ENCODE results near the gene WDFY4. TPM values are rescaled to one million over a fixed set of nuclear protein-coding genes. Genes with fewer than 3 reads are reported as not detected.

WDFY4 gene
- total and polyA plus RNA-seq, 5 donors, result 0.57 to 4.4 (median 2.4) TPM

DNA sequence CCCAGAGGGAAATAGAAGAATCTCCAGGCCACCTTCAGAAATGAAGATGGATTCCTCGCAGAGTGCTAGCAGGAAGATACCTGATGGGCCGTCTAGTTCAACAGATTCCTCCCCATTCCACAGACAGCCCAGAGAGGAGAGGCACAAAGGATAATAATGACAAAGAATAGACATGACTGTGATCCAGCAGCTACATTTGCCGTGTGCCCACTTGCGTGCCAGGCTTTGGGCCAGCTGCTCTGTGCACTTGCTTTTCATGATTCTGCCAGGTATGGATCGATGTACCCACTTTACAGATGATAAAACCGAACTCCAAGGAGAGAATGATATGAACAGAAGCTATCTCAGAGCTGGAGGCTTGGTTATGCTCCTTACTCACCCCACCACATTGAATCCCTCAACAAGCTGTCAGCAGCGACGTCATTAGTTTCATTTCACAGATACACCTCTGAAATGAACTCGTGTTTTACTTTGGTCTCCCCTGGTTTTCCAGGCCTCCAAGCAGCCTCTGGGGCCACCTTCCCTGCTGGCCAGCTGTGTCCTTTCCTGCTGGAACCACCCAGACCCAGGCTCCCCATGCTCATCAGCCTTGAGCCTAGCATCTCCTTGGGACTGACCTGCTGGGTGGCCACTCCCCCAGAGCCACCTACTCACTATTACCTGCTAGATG, 11.9 kb upstream of the WDFY4 start:
- DNase-seq (no peak), ATAC-seq (no peak)
- intact Hi-C loops (cut with DNase I), result no loop called here
- Histone ChIP-seq H3K27ac (ENCODE audit: low read length) (no peak overlapping the region), H3K9me3 (ENCODE audit: control insufficient read depth, low read length) (no peaks in the 10 kb centered on the region), H3K4me1 (ENCODE audit: control insufficient read depth, insufficient read depth, low read length) (no peaks in the 10 kb centered on the region), H3K4me3 (ENCODE audit: low read length) (no peak overlapping the region), H3K27me3 (ENCODE audit: control insufficient read depth, insufficient read depth) (no peaks in the 10 kb centered on the region)
- 84% methylated on average over 9 of the region's 9 CpGs for WGBS

- H3K27me3 ChIP-seq (ENCODE audit: control insufficient read depth, insufficient read depth), result no peaks in the 10 kb centered on the region
- intact Hi-C loops (cut with DNase I), result no loop called here
- H3K9me3 ChIP-seq (ENCODE audit: control insufficient read depth, low read length), result no peaks in the 10 kb centered on the region
- 81% methylated on average over 2 of the region's 2 CpGs for WGBS
- no peak overlapping the region for H3K27ac ChIP-seq (ENCODE audit: low read length)
- DNase-seq (no peak), ATAC-seq (no peak)
- H3K4me1 ChIP-seq (ENCODE audit: control insufficient read depth, insufficient read depth, low read length), result no peaks in the 10 kb centered on the region
- H3K4me3 ChIP-seq (ENCODE audit: low read length), result no peak overlapping the region
These were observed 7.0 kb upstream of the WDFY4 start for GRCh38 chr10:48677625-48678024.

GRCh38 chr10:48678041-48678440, 6.6 kb upstream of the WDFY4 start:
- intact Hi-C loops (cut with DNase I), result no loop called here

DNA sequence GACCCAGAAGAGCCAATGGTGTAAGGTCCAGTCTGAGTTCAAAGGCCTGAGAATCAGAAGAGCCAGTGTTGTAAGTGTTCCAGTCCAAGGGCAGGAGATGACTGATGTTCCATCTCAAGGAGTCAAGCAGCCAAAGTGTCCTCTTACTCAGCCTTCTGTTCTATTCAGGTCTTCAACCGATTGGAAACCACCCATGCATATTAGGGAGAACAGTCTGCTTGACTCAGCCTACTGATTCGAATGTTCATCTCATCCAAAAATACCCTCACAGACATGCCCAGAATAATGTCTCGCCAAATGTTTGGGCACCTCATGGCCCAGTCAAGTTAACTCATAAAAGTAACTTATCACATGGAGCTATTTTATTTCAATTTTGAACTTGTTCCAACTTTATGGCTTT, 2.9 kb upstream of the WDFY4 start:
- ATAC-seq (no peak), DNase-seq (no peak)
- Histone ChIP-seq H3K27me3 (ENCODE audit: control insufficient read depth, insufficient read depth) (no peaks in the 10 kb centered on the region), H3K27ac (ENCODE audit: low read length) (no peak overlapping the region), H3K4me3 (ENCODE audit: low read length) (no peak overlapping the region), H3K9me3 (ENCODE audit: control insufficient read depth, low read length) (no peaks in the 10 kb centered on the region), H3K4me1 (ENCODE audit: control insufficient read depth, insufficient read depth, low read length) (no peaks in the 10 kb centered on the region)
- intact Hi-C loops (cut with DNase I), result no loop called here
- WGBS, result 84% methylated on average over 3 of the region's 3 CpGs

More at GRCh38 chr10:48678041-48678440, 6.6 kb upstream of the WDFY4 start:
- 80% methylated on average over 1 of the region's 1 CpG for WGBS
- DNase-seq (no peak), ATAC-seq (no peak)
- Histone ChIP-seq H3K9me3 (ENCODE audit: control insufficient read depth, low read length) (no peaks in the 10 kb centered on the region), H3K4me3 (ENCODE audit: low read length) (no peak overlapping the region), H3K27ac (ENCODE audit: low read length) (no peak overlapping the region), H3K27me3 (ENCODE audit: control insufficient read depth, insufficient read depth) (no peaks in the 10 kb centered on the region), H3K4me1 (ENCODE audit: control insufficient read depth, insufficient read depth, low read length) (no peaks in the 10 kb centered on the region)

GRCh38 chr10:48682265-48682664, 2.4 kb upstream of the WDFY4 start:
- Histone ChIP-seq H3K9me3 (ENCODE audit: control insufficient read depth, low read length) (no peaks in the 10 kb centered on the region), H3K27ac (ENCODE audit: low read length) (no peak overlapping the region), H3K4me1 (ENCODE audit: control insufficient read depth, insufficient read depth, low read length) (no peaks in the 10 kb centered on the region), H3K4me3 (ENCODE audit: low read length) (no peak overlapping the region), H3K27me3 (ENCODE audit: control insufficient read depth, insufficient read depth) (no peaks in the 10 kb centered on the region)
- 82% methylated on average over 3 of the region's 3 CpGs for WGBS
- DNase-seq, result no peak
- intact Hi-C loops (cut with DNase I), result no loop called here
- no peak for ATAC-seq

DNA sequence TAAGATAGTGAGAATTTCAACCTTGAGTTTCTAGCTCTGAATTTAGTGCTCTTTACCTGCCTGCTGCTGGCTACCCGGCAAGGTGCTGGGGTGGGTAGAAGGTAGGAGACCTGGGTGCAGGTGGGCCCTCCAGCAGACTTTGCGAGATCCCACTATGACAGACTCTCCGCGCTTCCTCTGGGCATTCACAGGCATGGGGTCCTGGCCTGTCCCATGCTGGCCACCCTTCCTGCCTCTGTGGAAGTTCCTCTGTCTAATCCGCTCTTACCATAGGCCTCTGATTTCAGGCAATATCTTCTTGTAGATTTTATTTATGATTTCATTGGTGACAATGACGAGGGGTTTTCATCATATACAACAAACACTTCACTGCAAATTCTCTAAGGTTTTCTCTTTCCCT, 1.2 kb upstream of the WDFY4 start:
- Histone ChIP-seq H3K4me1 (ENCODE audit: control insufficient read depth, insufficient read depth, low read length) (no peaks in the 10 kb centered on the region), H3K9me3 (ENCODE audit: control insufficient read depth, low read length) (no peaks in the 10 kb centered on the region), H3K27me3 (ENCODE audit: control insufficient read depth, insufficient read depth) (no peaks in the 10 kb centered on the region), H3K4me3 (ENCODE audit: low read length) (no peak overlapping the region), H3K27ac (ENCODE audit: low read length) (no peak overlapping the region)
- ATAC-seq, result no peak
- WGBS, result 94% methylated on average over 6 of the region's 6 CpGs
- intact Hi-C loops (cut with DNase I), result no loop called here
- DNase-seq, result no peak

DNA sequence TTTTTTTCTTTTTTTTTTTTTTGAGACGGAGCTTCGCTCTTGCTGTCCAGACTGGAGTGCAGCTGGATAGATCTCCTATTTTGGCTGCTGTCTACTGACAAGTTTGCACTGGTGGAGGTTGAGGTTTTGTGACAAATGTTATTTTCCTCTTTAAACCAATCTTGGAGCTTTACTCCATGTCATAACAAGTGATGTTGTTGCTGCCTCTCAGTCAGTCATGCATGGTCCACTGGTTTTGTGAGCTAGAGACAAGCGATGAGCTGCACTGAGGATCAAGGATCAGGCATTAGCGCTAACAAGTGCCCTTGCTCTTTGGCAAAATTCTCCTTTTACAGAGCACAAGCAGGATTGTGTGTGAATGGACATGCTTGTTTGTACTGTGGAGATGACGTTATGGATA, 805 bp upstream of the WDFY4 start:
- H3K27ac ChIP-seq (ENCODE audit: low read length), result no peak overlapping the region
- ATAC-seq (no peak), DNase-seq (no peak)
- no peak overlapping the region for H3K4me3 ChIP-seq (ENCODE audit: low read length)
- H3K9me3 ChIP-seq (ENCODE audit: control insufficient read depth, low read length), result no peaks in the 10 kb centered on the region
- intact Hi-C loops (cut with DNase I), result no loop called here
- H3K27me3 ChIP-seq (ENCODE audit: control insufficient read depth, insufficient read depth), result no peaks in the 10 kb centered on the region
- H3K4me1 ChIP-seq (ENCODE audit: control insufficient read depth, insufficient read depth, low read length), result no peaks in the 10 kb centered on the region
- 76% methylated on average over 5 of the region's 5 CpGs for WGBS

- intact Hi-C loops (cut with DNase I), result no loop called here
- DNase-seq, result no peak
- 76% methylated on average over 6 of the region's 6 CpGs for WGBS
- Histone ChIP-seq H3K9me3 (ENCODE audit: control insufficient read depth, low read length) (no peaks in the 10 kb centered on the region), H3K4me3 (ENCODE audit: low read length) (no peak overlapping the region), H3K27me3 (ENCODE audit: control insufficient read depth, insufficient read depth) (no peaks in the 10 kb centered on the region), H3K4me1 (ENCODE audit: control insufficient read depth, insufficient read depth, low read length) (no peaks in the 10 kb centered on the region), H3K27ac (ENCODE audit: low read length) (no peak overlapping the region)
- ATAC-seq, result no peak
These were observed 246 bp upstream of the WDFY4 start for GRCh38 chr10:48684463-48684791.

DNA sequence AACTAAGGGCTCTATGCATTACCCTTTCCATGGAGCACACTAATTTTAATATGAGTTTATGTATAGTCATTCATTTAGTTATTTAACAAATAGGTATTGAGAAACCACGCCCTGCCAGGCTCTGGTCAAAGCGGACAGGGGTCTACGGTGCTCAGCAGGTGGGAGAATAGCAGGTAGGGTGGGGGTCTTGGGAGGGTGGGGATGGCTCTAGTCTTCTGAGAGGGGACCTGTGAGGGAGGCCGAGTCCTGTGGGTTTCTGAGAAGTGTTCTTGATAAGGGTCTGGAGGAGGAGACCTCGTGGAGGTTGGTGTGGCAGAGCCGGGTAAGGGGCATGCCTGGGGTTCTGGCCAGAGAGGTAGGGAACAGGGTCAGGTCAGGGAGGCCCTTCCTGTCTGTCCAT, 1.1 kb downstream of the WDFY4 start:
- ATAC-seq, result no peak
- WGBS, result 80% methylated on average over 6 of the region's 6 CpGs
- Histone ChIP-seq H3K9me3 (ENCODE audit: control insufficient read depth, low read length) (no peaks in the 10 kb centered on the region), H3K27me3 (ENCODE audit: control insufficient read depth, insufficient read depth) (no peaks in the 10 kb centered on the region), H3K4me1 (ENCODE audit: control insufficient read depth, insufficient read depth, low read length) (no peaks in the 10 kb centered on the region), H3K4me3 (ENCODE audit: low read length) (no peak overlapping the region), H3K27ac (ENCODE audit: low read length) (no peak overlapping the region)
- no peak for DNase-seq
- intact Hi-C loops (cut with DNase I), result no loop called here

GRCh38 chr10:48690791-48691660, 6.4 kb downstream of the WDFY4 start:
- DNase-seq (no peak), ATAC-seq (no peak)
- no peak overlapping the region for H3K4me3 ChIP-seq (ENCODE audit: low read length)
- no peaks in the 10 kb centered on the region for H3K9me3 ChIP-seq (ENCODE audit: control insufficient read depth, low read length)
- intact Hi-C loops (cut with DNase I), result no loop called here
- 92% methylated on average over 12 of the region's 12 CpGs for WGBS
- no peaks in the 10 kb centered on the region for H3K27me3 ChIP-seq (ENCODE audit: control insufficient read depth, insufficient read depth)
- no peaks in the 10 kb centered on the region for H3K4me1 ChIP-seq (ENCODE audit: control insufficient read depth, insufficient read depth, low read length)
- no peak overlapping the region for H3K27ac ChIP-seq (ENCODE audit: low read length)

- no peaks in the 10 kb centered on the region for H3K27me3 ChIP-seq (ENCODE audit: control insufficient read depth, insufficient read depth)
- intact Hi-C loops (cut with DNase I), result no loop called here
- no peak overlapping the region for H3K4me3 ChIP-seq (ENCODE audit: low read length)
- DNase-seq (no peak), ATAC-seq (no peak)
- H3K27ac ChIP-seq (ENCODE audit: low read length), result no peak overlapping the region
- no peaks in the 10 kb centered on the region for H3K9me3 ChIP-seq (ENCODE audit: control insufficient read depth, low read length)
- whole genome bisulfite sequencing, result 65% methylated on average over 8 of the region's 8 CpGs
- no peaks in the 10 kb centered on the region for H3K4me1 ChIP-seq (ENCODE audit: control insufficient read depth, insufficient read depth, low read length)
These were observed 7.3 kb downstream of the WDFY4 start for GRCh38 chr10:48691812-48692528.
